ENCODE measurements around the gene C8B. TPM values are rescaled to one million over a fixed set of nuclear protein-coding genes. Genes with fewer than 3 reads are reported as not detected.

Gene C8B
- total RNA-seq, 1 experiment from 2014 or later = not detected

- BruUV-seq (replicated peaks) = no TSS peak
- no peaks in the 10 kb centered on the region for H3K4me1 Mint-ChIP-seq (ENCODE audit: low read depth, unreplicated experiment)
- TF ChIP-seq, protein P1, sequence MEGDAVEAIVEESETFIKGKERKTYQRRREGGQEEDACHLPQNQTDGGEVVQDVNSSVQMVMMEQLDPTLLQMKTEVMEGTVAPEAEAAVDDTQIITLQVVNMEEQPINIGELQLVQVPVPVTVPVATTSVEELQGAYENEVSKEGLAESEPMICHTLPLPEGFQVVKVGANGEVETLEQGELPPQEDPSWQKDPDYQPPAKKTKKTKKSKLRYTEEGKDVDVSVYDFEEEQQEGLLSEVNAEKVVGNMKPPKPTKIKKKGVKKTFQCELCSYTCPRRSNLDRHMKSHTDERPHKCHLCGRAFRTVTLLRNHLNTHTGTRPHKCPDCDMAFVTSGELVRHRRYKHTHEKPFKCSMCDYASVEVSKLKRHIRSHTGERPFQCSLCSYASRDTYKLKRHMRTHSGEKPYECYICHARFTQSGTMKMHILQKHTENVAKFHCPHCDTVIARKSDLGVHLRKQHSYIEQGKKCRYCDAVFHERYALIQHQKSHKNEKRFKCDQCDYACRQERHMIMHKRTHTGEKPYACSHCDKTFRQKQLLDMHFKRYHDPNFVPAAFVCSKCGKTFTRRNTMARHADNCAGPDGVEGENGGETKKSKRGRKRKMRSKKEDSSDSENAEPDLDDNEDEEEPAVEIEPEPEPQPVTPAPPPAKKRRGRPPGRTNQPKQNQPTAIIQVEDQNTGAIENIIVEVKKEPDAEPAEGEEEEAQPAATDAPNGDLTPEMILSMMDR (IDR thresholded peaks at IDR 0.05; ENCODE audit: unreplicated experiment) = no peak
Measured at GRCh38 chr1:56927986-56928385, 37.8 kb downstream of the C8B start.

DNA sequence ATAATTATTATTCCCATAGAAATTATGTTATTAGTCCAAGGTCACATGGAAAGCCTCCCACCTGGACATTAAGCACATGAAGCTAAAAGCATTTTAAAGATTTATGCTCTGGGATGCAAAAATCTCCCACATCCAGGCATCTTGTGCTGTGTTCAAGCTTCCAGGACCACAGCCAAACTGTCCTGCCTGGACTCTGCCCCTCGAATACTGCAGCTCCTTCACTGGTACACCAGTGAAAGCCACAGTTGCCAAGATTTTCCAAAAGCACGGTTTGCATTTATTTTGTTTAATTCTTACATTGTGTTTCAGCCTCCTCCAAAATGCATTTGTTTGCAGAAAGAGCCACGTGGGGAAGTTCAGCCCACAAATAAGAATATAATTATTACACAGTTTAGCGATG lies 38.6 kb downstream of the C8B start:
- CTCF ChIA-PET = no interaction called here
- Mint-ChIP-seq H3K4me1 (ENCODE audit: low read depth, unreplicated experiment) (no peaks in the 10 kb centered on the region), H3K4me3 (ENCODE audit: low read depth, unreplicated experiment) (no peak overlapping the region), H3K9me3 (ENCODE audit: low read depth, unreplicated experiment) (peaks cover 8% of the 10 kb centered on the region), H3K27ac (ENCODE audit: unreplicated experiment) (no peak overlapping the region), H3K27me3 (ENCODE audit: unreplicated experiment) (no peaks in the 10 kb centered on the region), H3K36me3 (ENCODE audit: insufficient read depth, unreplicated experiment) (no peaks in the 10 kb centered on the region)
- TF ChIP-seq, protein P1 (IDR thresholded peaks at IDR 0.05; ENCODE audit: unreplicated experiment) = no peak
- intact Hi-C loops (cut with micrococcal nuclease; ENCODE audit: unreplicated experiment) = no loop called here
- DNase-seq = no peak
- BruUV-seq (replicated peaks) = no TSS peak

More at GRCh38 chr1:56927986-56928385, 37.8 kb downstream of the C8B start:
- H3K9me3 Mint-ChIP-seq (ENCODE audit: low read depth, unreplicated experiment) = peaks cover 8% of the 10 kb centered on the region
- CTCF ChIA-PET = no interaction called here
- intact Hi-C loops (cut with micrococcal nuclease; ENCODE audit: unreplicated experiment) = no loop called here
- no peak overlapping the region for H3K4me3 Mint-ChIP-seq (ENCODE audit: low read depth, unreplicated experiment)
- no peaks in the 10 kb centered on the region for H3K27me3 Mint-ChIP-seq (ENCODE audit: unreplicated experiment)
- no peaks in the 10 kb centered on the region for H3K36me3 Mint-ChIP-seq (ENCODE audit: insufficient read depth, unreplicated experiment)
- DNase-seq = no peak
- H3K27ac Mint-ChIP-seq (ENCODE audit: unreplicated experiment) = no peak overlapping the region

- no peaks in the 10 kb centered on the region for H3K36me3 Mint-ChIP-seq (ENCODE audit: insufficient read depth, unreplicated experiment)
- DNase-seq = no peak
- H3K9me3 Mint-ChIP-seq (ENCODE audit: low read depth, unreplicated experiment) = peaks cover 8% of the 10 kb centered on the region
- TF ChIP-seq, protein P1 (IDR thresholded peaks at IDR 0.05; ENCODE audit: unreplicated experiment) = no peak
- intact Hi-C loops (cut with micrococcal nuclease; ENCODE audit: unreplicated experiment) = no loop called here
- no peak overlapping the region for H3K27ac Mint-ChIP-seq (ENCODE audit: unreplicated experiment)
- no peaks in the 10 kb centered on the region for H3K4me1 Mint-ChIP-seq (ENCODE audit: low read depth, unreplicated experiment)
- no peak overlapping the region for H3K4me3 Mint-ChIP-seq (ENCODE audit: low read depth, unreplicated experiment)
- CTCF ChIA-PET = no interaction called here
- no TSS peak for BruUV-seq (replicated peaks)
- no peaks in the 10 kb centered on the region for H3K27me3 Mint-ChIP-seq (ENCODE audit: unreplicated experiment)
Measured at GRCh38 chr1:56925193-56925592, 40.6 kb downstream of the C8B start.

GRCh38 chr1:56924116-56924515 lies 41.7 kb downstream of the C8B start:
- H3K4me3 Mint-ChIP-seq (ENCODE audit: low read depth, unreplicated experiment) = no peak overlapping the region
- H3K36me3 Mint-ChIP-seq (ENCODE audit: insufficient read depth, unreplicated experiment) = no peaks in the 10 kb centered on the region
- no peaks in the 10 kb centered on the region for H3K4me1 Mint-ChIP-seq (ENCODE audit: low read depth, unreplicated experiment)
- no TSS peak for BruUV-seq (replicated peaks)
- no peaks in the 10 kb centered on the region for H3K27me3 Mint-ChIP-seq (ENCODE audit: unreplicated experiment)
- no peak overlapping the region for H3K27ac Mint-ChIP-seq (ENCODE audit: unreplicated experiment)
- intact Hi-C loops (cut with micrococcal nuclease; ENCODE audit: unreplicated experiment) = no loop called here
- CTCF ChIA-PET = no interaction called here
- TF ChIP-seq, protein P1 (IDR thresholded peaks at IDR 0.05; ENCODE audit: unreplicated experiment) = no peak
- H3K9me3 Mint-ChIP-seq (ENCODE audit: low read depth, unreplicated experiment) = peaks cover 8% of the 10 kb centered on the region
- DNase-seq = no peak

All from Calu3 (cell line).